HEK293 (cell line): Measurements from ENCODE around the gene KREMEN1.
A peak's percentile ranks its signal among the peaks of the same experiment; 100 is the strongest.

ENCODE experiments used
- CTCF ChIA-PET: fragments of 350-600 bp; formaldehyde crosslinking; extraction: SDS; loops from one replicate; lab custom pipeline; 2021; ENCODE audit warnings: antibody characterized with exemption; lab: Yijun Ruan, JAX
- POLR2A ChIA-PET: fragments of 300-600 bp; formaldehyde crosslinking; extraction: SDS; loops from one replicate; lab custom pipeline; 2020; ENCODE audit warnings: antibody characterized with exemption, inconsistent platforms; lab: Yijun Ruan, JAX
- H3K27ac ChIP-seq: fragments of 200-500 bp; sonication (Bioruptor generic); 2 replicates; pipeline ENCODE4 v1.5.1; 2014; ENCODE audit warnings: low read depth, low read length, control low read depth, inconsistent platforms; ENCODE audit errors: extremely low read depth
- H3K36me3 ChIP-seq, 2 experiments: fragments of 200-500 bp in 1 of 2; sonication (Bioruptor generic) in 1 of 2; 1 replicate in 1 of 2; 2 replicates in 1 of 2; pipeline ENCODE4 v1.5.1; 2014 to 2017; ENCODE audit warnings: inconsistent platforms in 2 of 2, low read length in 2 of 2; ENCODE audit not compliant: control insufficient read depth in 2 of 2, insufficient read depth in 1 of 2
- H3K4me1 ChIP-seq: fragments of 200-500 bp; sonication (Bioruptor generic); 2 replicates; pipeline ENCODE4 v1.5.1; 2014; ENCODE audit warnings: mild to moderate bottlenecking, low read length, inconsistent platforms; ENCODE audit not compliant: control insufficient read depth, insufficient read depth
- H3K4me3 ChIP-seq: 2 replicates; pipeline ENCODE4 v1.5.1; 2011; ENCODE audit warnings: low read depth, mild to moderate bottlenecking, control low read depth, low read length, moderate library complexity
- H3K9me3 ChIP-seq: fragments of 200-500 bp; sonication (Bioruptor generic); 2 replicates; pipeline ENCODE4 v1.5.1; 2014; ENCODE audit warnings: low read depth, low read length, inconsistent platforms; ENCODE audit not compliant: control insufficient read depth, insufficient read depth
- BCL11A ChIP-seq: fragments of 450-650 bp; formaldehyde crosslinking; IDR thresholded peaks from 2 replicates; pipeline ENCODE4 v1.5.1; 2016; ENCODE audit warnings: low read depth, missing biosample characterization, missing genetic modification characterization
- BCL6B ChIP-seq: fragments of 450-650 bp; formaldehyde crosslinking; IDR thresholded peaks from 2 replicates; pipeline ENCODE4 v1.5.1; 2017; ENCODE audit warnings: missing biosample characterization, missing genetic modification characterization
- EGR2 ChIP-seq: fragments of 450-650 bp; formaldehyde crosslinking; IDR thresholded peaks from 2 replicates; pipeline ENCODE4 v1.5.1; 2016; ENCODE audit warnings: low read depth, missing biosample characterization, missing genetic modification characterization
- HOXD13 ChIP-seq: sonication (generic); formaldehyde crosslinking; IDR thresholded peaks from 2 replicates; pipeline ENCODE4 v1.8.0; 2022; ENCODE audit warnings: missing genetic modification reagents, borderline replicate concordance
- IKZF3 ChIP-seq: fragments of 450-650 bp; IDR thresholded peaks from 2 replicates; pipeline ENCODE4 v1.5.0; 2018; ENCODE audit warnings: missing biosample characterization, mild to moderate bottlenecking, missing genetic modification characterization, moderate library complexity
- KLF10 ChIP-seq: fragments of 450-650 bp; IDR thresholded peaks from 2 replicates; pipeline ENCODE4 v1.5.1; 2018; ENCODE audit warnings: missing biosample characterization, mild to moderate bottlenecking, missing genetic modification characterization
- SCRT2 ChIP-seq: fragments of 450-650 bp; formaldehyde crosslinking; IDR thresholded peaks from 2 replicates; pipeline ENCODE4 v1.5.1; 2016; ENCODE audit warnings: missing biosample characterization, missing genetic modification characterization
- TRIM28 ChIP-seq: IDR thresholded peaks from 2 replicates; pipeline ENCODE4 v1.6.1; 2011; ENCODE audit warnings: low read length, control low read depth, borderline replicate concordance
- WT1 ChIP-seq: fragments of 450-650 bp; formaldehyde crosslinking; IDR thresholded peaks from 2 replicates; pipeline ENCODE4 v1.5.1; 2016; ENCODE audit warnings: missing biosample characterization, missing genetic modification characterization
- YY2 ChIP-seq: fragments of 450-650 bp; formaldehyde crosslinking; IDR thresholded peaks from 2 replicates; pipeline ENCODE4 v1.5.1; 2016; ENCODE audit warnings: missing biosample characterization, missing genetic modification characterization
- ZBTB1 ChIP-seq: fragments of 450-650 bp; formaldehyde crosslinking; IDR thresholded peaks from 2 replicates; pipeline ENCODE4 v1.5.1; 2016; ENCODE audit warnings: missing biosample characterization, missing genetic modification characterization
- ZBTB48 ChIP-seq: fragments of 450-650 bp; formaldehyde crosslinking; IDR thresholded peaks from 2 replicates; pipeline ENCODE4 v1.5.1; 2016; ENCODE audit warnings: missing biosample characterization, missing genetic modification characterization
- ZFP69B ChIP-seq: fragments of 450-650 bp; formaldehyde crosslinking; IDR thresholded peaks from 2 replicates; pipeline ENCODE4 v1.5.1; 2016; ENCODE audit warnings: missing biosample characterization, missing genetic modification characterization
- ZNF140 ChIP-seq: fragments of 450-650 bp; formaldehyde crosslinking; IDR thresholded peaks from 2 replicates; pipeline ENCODE4 v1.5.1; 2016; ENCODE audit warnings: missing biosample characterization, missing genetic modification characterization
- ZNF184 ChIP-seq: fragments of 450-650 bp; IDR thresholded peaks from 2 replicates; pipeline ENCODE4 v1.5.1; 2018; ENCODE audit warnings: missing biosample characterization, mild to moderate bottlenecking, missing genetic modification characterization
- ZNF239 ChIP-seq: fragments of 450-650 bp; formaldehyde crosslinking; IDR thresholded peaks from 2 replicates; pipeline ENCODE4 v1.5.1; 2016; ENCODE audit warnings: missing biosample characterization, missing genetic modification characterization
- ZNF266 ChIP-seq: fragments of 450-650 bp; formaldehyde crosslinking; IDR thresholded peaks from 2 replicates; pipeline ENCODE4 v1.5.1; 2016; ENCODE audit warnings: missing biosample characterization, missing genetic modification characterization, low read depth
- ZNF292 ChIP-seq: fragments of 450-650 bp; formaldehyde crosslinking; IDR thresholded peaks from 2 replicates; pipeline ENCODE4 v1.5.1; 2016; ENCODE audit warnings: low read depth, missing biosample characterization, missing genetic modification characterization, borderline replicate concordance
- ZNF423 ChIP-seq: fragments of 450-650 bp; formaldehyde crosslinking; IDR thresholded peaks from 2 replicates; pipeline ENCODE4 v1.5.1; 2016; ENCODE audit warnings: missing biosample characterization, missing genetic modification characterization
- ZNF521 ChIP-seq: fragments of 450-650 bp; formaldehyde crosslinking; IDR thresholded peaks from 2 replicates; pipeline ENCODE4 v1.5.1; 2017; ENCODE audit warnings: missing biosample characterization, mild to moderate bottlenecking, missing genetic modification characterization
- ZNF580 ChIP-seq: fragments of 450-650 bp; formaldehyde crosslinking; IDR thresholded peaks from 2 replicates; pipeline ENCODE4 v1.5.1; 2016; ENCODE audit warnings: missing biosample characterization, missing genetic modification characterization
- ZNF596 ChIP-seq: fragments of 450-650 bp; IDR thresholded peaks from 2 replicates; pipeline ENCODE4 v1.5.0; 2018; ENCODE audit warnings: missing biosample characterization, mild to moderate bottlenecking, missing genetic modification characterization, moderate library complexity
- ZNF660 ChIP-seq: fragments of 450-650 bp; IDR thresholded peaks from 2 replicates; pipeline ENCODE4 v1.5.1; 2018; ENCODE audit warnings: missing biosample characterization, mild to moderate bottlenecking, missing genetic modification characterization
- TF ChIP-seq, protein P1 (sequence below): fragments of 450-650 bp; formaldehyde crosslinking; IDR thresholded peaks from 2 replicates; pipeline ENCODE4 v1.5.1; 2017; ENCODE audit warnings: missing biosample characterization, missing genetic modification characterization
- TF ChIP-seq, protein P2 (sequence below): fragments of 450-650 bp; formaldehyde crosslinking; IDR thresholded peaks from 2 replicates; pipeline ENCODE4 v1.5.1; 2016; ENCODE audit warnings: missing biosample characterization, missing genetic modification characterization
- TF ChIP-seq, protein P3 (sequence below): fragments of 450-650 bp; formaldehyde crosslinking; IDR thresholded peaks from 2 replicates; pipeline ENCODE4 v1.5.1; 2016; ENCODE audit warnings: missing biosample characterization, missing genetic modification characterization, borderline replicate concordance

Gene KREMEN1

GRCh38 chr22:29078869-29079207, 6.0 kb downstream of the KREMEN1 start:
- H3K9me3 ChIP-seq: no peaks in the 10 kb centered on the region
- TF ChIP-seq YY2 (tag by site-specific recombination): peak; percentile 64
- no peak for TF ChIP-seq ZNF423 (tag by site-specific recombination)
- no peak for TF ChIP-seq SCRT2 (tag by site-specific recombination)
- no peak for TF ChIP-seq HOXD13
- TF ChIP-seq WT1 (tag by site-specific recombination): 0 out of 2 replicates have a peak, but pooled peaks have one; percentile 8
- TF ChIP-seq ZNF521: no peak
- TF ChIP-seq, protein P1, sequence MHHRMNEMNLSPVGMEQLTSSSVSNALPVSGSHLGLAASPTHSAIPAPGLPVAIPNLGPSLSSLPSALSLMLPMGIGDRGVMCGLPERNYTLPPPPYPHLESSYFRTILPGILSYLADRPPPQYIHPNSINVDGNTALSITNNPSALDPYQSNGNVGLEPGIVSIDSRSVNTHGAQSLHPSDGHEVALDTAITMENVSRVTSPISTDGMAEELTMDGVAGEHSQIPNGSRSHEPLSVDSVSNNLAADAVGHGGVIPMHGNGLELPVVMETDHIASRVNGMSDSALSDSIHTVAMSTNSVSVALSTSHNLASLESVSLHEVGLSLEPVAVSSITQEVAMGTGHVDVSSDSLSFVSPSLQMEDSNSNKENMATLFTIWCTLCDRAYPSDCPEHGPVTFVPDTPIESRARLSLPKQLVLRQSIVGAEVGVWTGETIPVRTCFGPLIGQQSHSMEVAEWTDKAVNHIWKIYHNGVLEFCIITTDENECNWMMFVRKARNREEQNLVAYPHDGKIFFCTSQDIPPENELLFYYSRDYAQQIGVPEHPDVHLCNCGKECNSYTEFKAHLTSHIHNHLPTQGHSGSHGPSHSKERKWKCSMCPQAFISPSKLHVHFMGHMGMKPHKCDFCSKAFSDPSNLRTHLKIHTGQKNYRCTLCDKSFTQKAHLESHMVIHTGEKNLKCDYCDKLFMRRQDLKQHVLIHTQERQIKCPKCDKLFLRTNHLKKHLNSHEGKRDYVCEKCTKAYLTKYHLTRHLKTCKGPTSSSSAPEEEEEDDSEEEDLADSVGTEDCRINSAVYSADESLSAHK (tag by site-specific recombination): no peak
- TF ChIP-seq BCL11A (tag by site-specific recombination): no peak
- H3K27ac ChIP-seq: peak overlapping the region; percentile 74
- no peak overlapping the region for H3K4me3 ChIP-seq
- CTCF ChIA-PET: interaction anchor here (0.6 to 2.1 kb wide), 5 partner anchors 24 to 575 kb away, joined by 4 to 8 read pairs (median 6); no protein-coding TSS in a partner anchor
- H3K36me3 ChIP-seq: no peaks in the 10 kb centered on the region; a peak in 1 of 3 replicates
- peaks cover 29% of the 10 kb centered on the region for H3K4me1 ChIP-seq
- POLR2A ChIA-PET: no interaction called here

GRCh38 chr22:29079218-29079901, 6.5 kb downstream of the KREMEN1 start:
- Histone ChIP-seq H3K4me3 (no peak overlapping the region), H3K4me1 (peaks cover 29% of the 10 kb centered on the region), H3K27ac (peak overlapping the region; percentile 74), H3K9me3 (no peaks in the 10 kb centered on the region), H3K36me3 (no peaks in the 10 kb centered on the region; a peak in 1 of 3 replicates)
- CTCF ChIA-PET: interaction anchor here (0.8 to 2.8 kb wide), 6 partner anchors 10 to 166 kb away, joined by 3 to 9 read pairs (median 6); no protein-coding TSS in a partner anchor
- POLR2A ChIA-PET: interaction anchor here (0.6 kb wide), 1 partner anchor 153 kb away, joined by 4 read pairs; no protein-coding TSS in a partner anchor
- TF ChIP-seq ZNF292 (tag by site-specific recombination) (no peak), ZNF239 (no peak), ZBTB48 (peak; percentile 87; the same call in 1 of the 2 replicates), ZBTB1 (no peak), KLF10 (tag by site-specific recombination) (peak; percentile 81), ZNF140 (no peak), IKZF3 (peak; percentile 60; the same call in 1 of the 2 replicates), TRIM28 (no peak), ZNF596 (no peak), EGR2 (no peak), ZNF660 (tag by site-specific recombination) (peak; percentile 95), ZNF580 (tag by site-specific recombination) (no peak), ZFP69B (tag by site-specific recombination) (0 out of 2 replicates have a peak, but pooled peaks have one; percentile 35), ZNF184 (tag by site-specific recombination) (peak; percentile 76; the same call in 1 of the 2 replicates), ZNF266 (tag by site-specific recombination) (no peak), BCL6B (tag by site-specific recombination) (peak; percentile 34; the same call in 1 of the 2 replicates)
- TF ChIP-seq, protein P2, sequence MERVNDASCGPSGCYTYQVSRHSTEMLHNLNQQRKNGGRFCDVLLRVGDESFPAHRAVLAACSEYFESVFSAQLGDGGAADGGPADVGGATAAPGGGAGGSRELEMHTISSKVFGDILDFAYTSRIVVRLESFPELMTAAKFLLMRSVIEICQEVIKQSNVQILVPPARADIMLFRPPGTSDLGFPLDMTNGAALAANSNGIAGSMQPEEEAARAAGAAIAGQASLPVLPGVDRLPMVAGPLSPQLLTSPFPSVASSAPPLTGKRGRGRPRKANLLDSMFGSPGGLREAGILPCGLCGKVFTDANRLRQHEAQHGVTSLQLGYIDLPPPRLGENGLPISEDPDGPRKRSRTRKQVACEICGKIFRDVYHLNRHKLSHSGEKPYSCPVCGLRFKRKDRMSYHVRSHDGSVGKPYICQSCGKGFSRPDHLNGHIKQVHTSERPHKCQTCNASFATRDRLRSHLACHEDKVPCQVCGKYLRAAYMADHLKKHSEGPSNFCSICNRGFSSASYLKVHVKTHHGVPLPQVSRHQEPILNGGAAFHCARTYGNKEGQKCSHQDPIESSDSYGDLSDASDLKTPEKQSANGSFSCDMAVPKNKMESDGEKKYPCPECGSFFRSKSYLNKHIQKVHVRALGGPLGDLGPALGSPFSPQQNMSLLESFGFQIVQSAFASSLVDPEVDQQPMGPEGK (tag by site-specific recombination): peak; percentile 48
- TF ChIP-seq, protein P3, sequence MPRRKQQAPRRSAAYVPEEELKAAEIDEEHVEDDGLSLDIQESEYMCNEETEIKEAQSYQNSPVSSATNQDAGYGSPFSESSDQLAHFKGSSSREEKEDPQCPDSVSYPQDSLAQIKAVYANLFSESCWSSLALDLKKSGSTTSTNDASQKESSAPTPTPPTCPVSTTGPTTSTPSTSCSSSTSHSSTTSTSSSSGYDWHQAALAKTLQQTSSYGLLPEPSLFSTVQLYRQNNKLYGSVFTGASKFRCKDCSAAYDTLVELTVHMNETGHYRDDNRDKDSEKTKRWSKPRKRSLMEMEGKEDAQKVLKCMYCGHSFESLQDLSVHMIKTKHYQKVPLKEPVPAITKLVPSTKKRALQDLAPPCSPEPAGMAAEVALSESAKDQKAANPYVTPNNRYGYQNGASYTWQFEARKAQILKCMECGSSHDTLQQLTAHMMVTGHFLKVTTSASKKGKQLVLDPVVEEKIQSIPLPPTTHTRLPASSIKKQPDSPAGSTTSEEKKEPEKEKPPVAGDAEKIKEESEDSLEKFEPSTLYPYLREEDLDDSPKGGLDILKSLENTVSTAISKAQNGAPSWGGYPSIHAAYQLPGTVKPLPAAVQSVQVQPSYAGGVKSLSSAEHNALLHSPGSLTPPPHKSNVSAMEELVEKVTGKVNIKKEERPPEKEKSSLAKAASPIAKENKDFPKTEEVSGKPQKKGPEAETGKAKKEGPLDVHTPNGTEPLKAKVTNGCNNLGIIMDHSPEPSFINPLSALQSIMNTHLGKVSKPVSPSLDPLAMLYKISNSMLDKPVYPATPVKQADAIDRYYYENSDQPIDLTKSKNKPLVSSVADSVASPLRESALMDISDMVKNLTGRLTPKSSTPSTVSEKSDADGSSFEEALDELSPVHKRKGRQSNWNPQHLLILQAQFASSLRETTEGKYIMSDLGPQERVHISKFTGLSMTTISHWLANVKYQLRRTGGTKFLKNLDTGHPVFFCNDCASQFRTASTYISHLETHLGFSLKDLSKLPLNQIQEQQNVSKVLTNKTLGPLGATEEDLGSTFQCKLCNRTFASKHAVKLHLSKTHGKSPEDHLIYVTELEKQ: 0 out of 2 replicates have a peak, but pooled peaks have one; percentile 0
